NCI-H345 treated with DMSO at 0.1 percent for 48 hours (cell line): ENCODE results near the gene PNPO.
"Not testable (repeated sequence)": the region's sequence is repeated elsewhere in the genome, so short reads cannot be mapped to it uniquely, and the experiment has no call there.

ENCODE experiments used
- DNase-seq: peaks from one replicate; lab custom pipeline; 2025; ENCODE audit not compliant: unreplicated experiment; lab: John Stamatoyannopoulos, UW

The PNPO gene

DNA sequence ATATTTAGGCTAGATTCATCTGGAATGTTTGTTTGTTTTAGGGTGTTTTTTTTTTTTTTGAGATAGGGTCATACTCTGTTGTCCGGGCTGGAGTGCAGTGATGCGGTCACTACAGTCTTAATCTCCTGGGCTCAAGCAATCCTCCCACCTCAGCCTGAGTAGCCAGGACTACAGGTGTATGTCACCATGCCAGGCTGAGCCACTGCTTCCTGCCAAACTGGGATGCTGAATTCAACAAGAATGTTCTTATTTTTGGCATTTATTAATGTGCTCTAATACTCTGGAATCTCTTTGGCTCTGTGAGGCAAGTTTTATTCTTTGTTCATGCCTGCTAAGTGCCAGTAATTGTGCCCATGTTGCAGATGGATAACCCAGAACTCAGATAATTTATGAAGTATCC is 23.8 kb upstream of the PNPO start:
- no peak for DNase-seq

- no peak for DNase-seq
Observed at GRCh38 chr17:47918006-47918405, 23.4 kb upstream of the PNPO start.

DNA sequence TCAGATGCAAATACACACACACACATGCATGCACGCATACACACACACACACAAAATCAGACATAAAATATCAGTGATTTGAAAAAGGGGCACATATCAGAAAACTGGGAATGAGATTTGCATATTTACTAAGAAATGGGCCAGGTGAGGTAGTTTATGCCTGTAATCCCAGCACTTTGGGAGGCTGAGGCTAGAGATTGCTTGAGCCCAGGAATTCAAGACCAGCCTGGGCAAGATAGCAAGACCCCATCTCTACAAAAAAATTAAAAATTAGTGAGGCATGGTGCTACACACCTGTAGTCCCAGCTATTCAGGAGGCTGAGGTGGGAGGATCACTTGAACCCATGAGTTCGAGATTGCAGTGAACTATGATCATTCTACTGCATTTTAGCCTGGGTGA is 22.4 kb upstream of the PNPO start:
- DNase-seq: no peak

- DNase-seq: not testable (repeated sequence)
Observed at GRCh38 chr17:47919889-47920288, 21.5 kb upstream of the PNPO start.

GRCh38 chr17:47924785-47925677 is 16.3 kb upstream of the PNPO start:
- no peak for DNase-seq

GRCh38 chr17:47925678-47925988 is 15.7 kb upstream of the PNPO start:
- DNase-seq: no peak

DNA sequence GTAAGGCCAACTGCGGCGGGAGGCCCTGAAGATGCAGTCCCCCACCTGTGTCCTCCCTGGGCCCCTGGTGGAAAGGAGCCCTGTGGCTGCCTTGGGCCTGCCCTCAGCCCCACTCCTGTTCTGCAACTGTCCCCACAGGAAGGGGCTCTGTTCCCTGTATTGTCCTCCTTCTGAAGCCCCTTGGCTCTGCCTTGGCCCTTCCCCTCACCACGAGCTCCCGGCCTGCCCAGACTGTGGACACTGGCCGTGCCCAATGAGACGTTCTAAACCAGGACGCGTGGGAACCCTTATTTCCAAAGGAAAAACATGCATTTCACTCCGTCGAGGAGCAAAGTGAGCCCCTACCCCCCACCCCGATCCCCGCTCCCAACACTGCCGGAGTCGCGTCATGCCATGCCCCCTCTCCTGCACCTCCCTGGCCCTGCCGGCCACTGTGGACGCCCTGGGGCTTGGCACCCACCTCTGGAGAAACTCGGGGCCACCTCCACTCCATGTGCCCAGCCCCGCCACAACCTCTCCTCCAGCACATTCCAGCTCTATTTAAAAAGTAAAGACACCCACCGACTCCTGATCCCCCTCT is 13.5 kb upstream of the PNPO start:
- no peak for DNase-seq

GRCh38 chr17:47928415-47928814 is 13.0 kb upstream of the PNPO start:
- DNase-seq: no peak

DNA sequence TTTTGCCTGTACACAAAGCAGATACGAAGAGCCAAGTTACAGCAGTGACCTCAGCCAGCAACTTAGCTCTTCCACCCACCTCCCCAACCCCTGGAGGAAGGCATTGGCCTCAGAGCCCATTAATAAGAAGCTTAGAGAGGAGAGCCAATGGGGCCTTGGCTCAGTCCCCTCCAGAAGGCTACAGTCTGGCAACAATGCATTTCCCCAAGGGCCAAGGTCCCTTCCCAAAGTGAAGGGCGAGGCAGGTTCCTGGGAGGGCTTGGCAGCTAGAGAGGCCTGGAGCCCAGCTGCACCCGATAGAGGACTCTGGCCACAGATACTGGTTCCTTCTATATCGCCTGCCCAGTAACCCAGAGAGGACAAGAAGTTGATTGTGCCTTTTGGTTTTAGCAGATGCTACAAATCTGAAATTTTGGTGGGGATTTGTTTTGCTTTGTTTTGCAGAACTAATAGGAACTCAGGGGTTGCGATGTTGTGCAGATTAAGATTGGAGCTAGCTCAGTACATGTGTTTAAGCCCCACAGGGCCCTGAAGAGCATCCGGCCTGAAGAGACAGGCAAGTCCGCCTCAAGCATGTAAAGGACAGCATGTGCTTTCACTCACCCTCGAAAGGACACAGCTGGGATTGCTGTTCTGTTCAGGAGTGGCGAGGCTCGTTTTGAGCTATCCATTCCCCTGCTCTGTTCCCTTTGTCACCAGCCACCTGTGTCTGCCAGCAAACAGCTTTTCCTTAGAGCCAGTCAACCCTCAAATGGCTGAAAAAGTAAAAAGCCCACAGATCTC is 12.0 kb upstream of the PNPO start:
- no peak for DNase-seq

GRCh38 chr17:47931848-47932247 is 9.5 kb upstream of the PNPO start:
- no peak for DNase-seq

DNA sequence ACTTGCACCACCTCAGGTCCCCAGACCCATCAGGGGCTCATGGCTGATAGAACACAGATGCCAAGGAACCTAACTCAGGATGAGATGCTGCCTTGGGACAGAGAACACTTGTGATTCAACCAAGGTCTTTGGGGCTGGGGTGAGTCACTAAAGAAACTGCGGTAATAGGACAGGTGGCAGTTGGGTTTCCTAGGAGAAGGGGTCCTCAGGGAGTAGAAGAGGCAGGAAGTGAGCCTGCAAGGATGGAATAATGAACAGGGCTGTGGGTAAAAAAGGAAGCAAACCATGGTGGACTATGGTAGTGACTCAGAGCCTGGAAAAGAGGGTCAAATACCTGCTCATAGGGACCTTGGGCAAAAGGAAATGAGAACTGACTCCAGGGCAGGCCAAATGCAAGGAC is 6.5 kb upstream of the PNPO start:
- no peak for DNase-seq

DNA sequence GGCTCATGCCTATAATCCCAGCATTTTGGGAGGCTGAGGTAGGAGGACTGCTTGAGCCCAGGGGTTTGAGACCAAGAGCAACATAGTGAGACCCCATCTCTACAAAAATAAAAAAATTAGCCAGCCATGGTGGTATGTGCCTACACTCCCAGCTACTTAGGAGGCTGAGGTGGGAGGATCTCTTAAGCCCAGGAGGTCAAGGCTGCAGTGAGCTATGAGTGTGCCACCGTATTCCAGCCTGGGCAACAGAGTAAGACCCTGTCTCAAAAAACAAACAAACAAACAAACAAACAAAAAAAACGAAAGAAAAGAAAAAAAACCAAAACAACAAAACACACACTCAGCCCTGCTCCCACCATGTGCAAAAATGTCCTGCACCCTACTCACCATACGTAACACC is 5.9 kb upstream of the PNPO start:
- DNase-seq: not testable (repeated sequence)

DNA sequence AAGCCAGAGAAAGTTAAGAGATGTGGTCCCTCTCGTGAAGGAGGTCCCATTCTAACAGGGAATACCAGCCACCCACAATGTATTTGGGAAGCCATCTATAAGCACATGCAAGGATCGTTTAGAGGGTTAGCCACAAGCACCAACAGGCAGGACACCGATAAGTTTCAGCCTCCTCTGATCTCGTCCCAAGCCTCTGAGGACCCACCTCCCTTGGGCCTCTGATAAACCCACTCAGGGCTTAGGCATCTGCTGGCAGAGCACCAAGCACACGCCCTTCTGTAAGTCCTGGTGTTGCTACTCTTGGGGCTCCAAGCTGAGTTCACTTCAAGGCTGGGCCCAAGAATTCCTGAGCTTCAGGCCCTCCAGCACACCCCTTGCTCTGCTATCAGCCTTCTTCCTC is 5.4 kb upstream of the PNPO start:
- DNase-seq: no peak

DNA sequence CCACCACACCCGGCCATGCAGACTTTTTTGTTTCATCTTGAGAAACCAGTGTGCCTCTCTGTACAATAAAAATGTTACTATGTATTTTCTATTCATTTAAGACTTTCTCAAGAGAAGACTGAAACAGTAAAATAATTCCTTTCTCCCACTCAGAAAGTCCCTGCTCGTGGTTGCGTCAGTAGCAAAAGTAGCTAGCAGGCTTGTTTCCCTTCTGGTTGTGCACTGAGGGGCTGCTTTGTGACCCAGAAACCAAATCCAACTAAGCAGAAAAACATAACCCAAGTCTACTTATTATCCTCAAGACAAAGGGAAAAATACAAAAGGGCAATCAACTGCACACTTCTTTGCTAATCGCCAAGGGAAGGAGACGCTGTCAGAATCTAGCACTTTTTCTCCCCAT is 3.4 kb upstream of the PNPO start:
- DNase-seq: no peak

GRCh38 chr17:47942096-47942510 is 732 bp downstream of the PNPO start:
- DNase-seq: no peak

- no peak for DNase-seq
Observed at GRCh38 chr17:47942568-47942967, 1.2 kb downstream of the PNPO start.

- no peak for DNase-seq
Observed at GRCh38 chr17:47945080-47945479, 3.7 kb downstream of the PNPO start.

- DNase-seq: no peak
Observed at GRCh38 chr17:47945529-47946508, 4.4 kb downstream of the PNPO start.

DNA sequence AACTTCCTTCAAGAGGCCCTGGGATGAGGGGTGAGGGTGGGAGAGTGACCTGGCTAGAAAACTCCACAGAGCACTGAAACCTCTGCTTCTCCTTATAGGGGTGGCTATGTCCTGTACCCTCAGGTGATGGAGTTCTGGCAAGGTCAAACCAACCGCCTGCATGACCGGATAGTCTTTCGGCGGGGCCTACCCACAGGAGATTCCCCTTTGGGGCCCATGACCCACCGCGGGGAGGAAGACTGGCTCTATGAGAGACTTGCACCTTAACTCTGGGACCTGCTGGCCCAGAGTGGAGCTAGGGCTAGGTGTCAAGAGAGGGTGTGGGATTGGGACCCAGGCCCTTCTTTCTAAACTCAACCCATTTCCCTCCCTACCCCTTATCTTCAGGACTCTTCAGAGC is 5.1 kb downstream of the PNPO start:
- DNase-seq: no peak

GRCh38 chr17:47946929-47947397 is 5.6 kb downstream of the PNPO start:
- peak; percentile 34 for DNase-seq

- no peak for DNase-seq
Observed at GRCh38 chr17:47948706-47949196, 7.4 kb downstream of the PNPO start.
